ENCODE measurements around the gene CAPRIN2.

Gene CAPRIN2

GRCh38 chr12:30752255-30752654 is 2.5 kb downstream of the CAPRIN2 start:
- DNase-seq (ENCODE audit: low read depth): no peak
- TF ChIP-seq CTCF (conservative IDR thresholded peaks at IDR 0.05; ENCODE audit: low read depth, low read length): no peak
- no peak overlapping the region for H3K4me3 ChIP-seq (ENCODE audit: low read length)

- no peak for DNase-seq (ENCODE audit: low read depth)
- no peak overlapping the region for H3K4me3 ChIP-seq (ENCODE audit: low read length)
- TF ChIP-seq CTCF (conservative IDR thresholded peaks at IDR 0.05; ENCODE audit: low read depth, low read length): no peak
These were observed 6.6 kb downstream of the CAPRIN2 start for GRCh38 chr12:30748147-30748546.

GRCh38 chr12:30746190-30746589 is 8.6 kb downstream of the CAPRIN2 start:
- DNase-seq (ENCODE audit: low read depth): no peak
- H3K4me3 ChIP-seq (ENCODE audit: low read length): no peak overlapping the region
- no peak for TF ChIP-seq CTCF (conservative IDR thresholded peaks at IDR 0.05; ENCODE audit: low read depth, low read length)

GRCh38 chr12:30744321-30744720 is 10.4 kb downstream of the CAPRIN2 start:
- H3K4me3 ChIP-seq (ENCODE audit: low read length): no peak overlapping the region
- DNase-seq (ENCODE audit: low read depth): no peak
- no peak for TF ChIP-seq CTCF (conservative IDR thresholded peaks at IDR 0.05; ENCODE audit: low read depth, low read length)

- TF ChIP-seq CTCF (conservative IDR thresholded peaks at IDR 0.05; ENCODE audit: low read depth, low read length): no peak
- no peak for DNase-seq (ENCODE audit: low read depth)
- H3K4me3 ChIP-seq (ENCODE audit: low read length): no peak overlapping the region
These were observed 14.5 kb downstream of the CAPRIN2 start for GRCh38 chr12:30740274-30740673.

GRCh38 chr12:30739020-30739419 is 15.7 kb downstream of the CAPRIN2 start:
- no peak for DNase-seq (ENCODE audit: low read depth)
- no peak overlapping the region for H3K4me3 ChIP-seq (ENCODE audit: low read length)
- TF ChIP-seq CTCF (conservative IDR thresholded peaks at IDR 0.05; ENCODE audit: low read depth, low read length): no peak

GRCh38 chr12:30732954-30733637 is 21.7 kb downstream of the CAPRIN2 start:
- TF ChIP-seq CTCF (conservative IDR thresholded peaks at IDR 0.05; ENCODE audit: low read depth, low read length): no peak
- no peak overlapping the region for H3K4me3 ChIP-seq (ENCODE audit: low read length)
- DNase-seq (ENCODE audit: low read depth): no peak
